Measurements from ENCODE around the gene USP3. TPM values are rescaled to one million over a fixed set of nuclear protein-coding genes. Genes with fewer than 3 reads are reported as not detected.

Gene USP3
- total and polyA plus RNA-seq, 2 of the 13 experiments (the other 11 are each of a cell fraction or from before 2014, with no cell fraction given), result 14.3 to 61.2 TPM

DNA sequence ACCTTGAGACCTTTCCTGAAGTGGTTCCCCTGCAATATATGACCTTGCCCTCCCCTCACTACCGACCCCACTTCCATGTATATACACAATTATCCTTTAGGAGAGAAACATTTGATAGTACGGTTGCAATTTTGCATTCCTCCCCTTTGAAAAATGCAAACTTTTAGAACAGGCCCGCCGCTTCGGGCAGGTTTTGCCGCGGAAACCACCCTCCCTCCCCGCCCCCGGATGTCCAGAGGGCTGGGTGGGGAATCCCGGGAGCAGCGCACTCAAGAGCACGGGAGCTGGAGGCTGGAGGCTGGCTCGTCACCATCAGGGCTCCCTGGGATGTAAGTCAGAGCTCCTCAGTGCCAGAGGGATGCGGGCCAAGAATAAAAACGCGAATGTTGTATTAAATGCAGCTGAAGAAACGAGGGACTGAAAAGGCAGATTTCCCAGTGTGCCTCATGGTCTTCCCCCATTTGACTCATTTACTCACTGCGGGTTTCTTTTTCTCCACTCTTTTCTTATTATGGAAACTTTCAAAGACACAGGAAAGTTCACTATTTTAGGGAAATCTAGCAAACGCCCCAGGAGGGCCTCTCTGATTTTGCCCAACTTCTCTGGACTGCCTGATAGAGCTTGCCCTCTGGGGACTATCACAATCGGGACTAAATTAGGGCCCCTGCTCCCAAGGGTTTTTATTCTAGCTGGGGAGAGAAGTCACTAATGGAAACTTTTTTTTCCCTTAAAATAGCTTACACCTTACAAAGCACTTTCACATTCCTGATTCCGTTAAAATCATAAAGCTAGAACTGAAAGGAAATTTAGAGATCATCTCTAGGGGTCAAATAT is 2.9 kb upstream of the USP3 start (continued):
- TF ChIP-seq, protein P1, sequence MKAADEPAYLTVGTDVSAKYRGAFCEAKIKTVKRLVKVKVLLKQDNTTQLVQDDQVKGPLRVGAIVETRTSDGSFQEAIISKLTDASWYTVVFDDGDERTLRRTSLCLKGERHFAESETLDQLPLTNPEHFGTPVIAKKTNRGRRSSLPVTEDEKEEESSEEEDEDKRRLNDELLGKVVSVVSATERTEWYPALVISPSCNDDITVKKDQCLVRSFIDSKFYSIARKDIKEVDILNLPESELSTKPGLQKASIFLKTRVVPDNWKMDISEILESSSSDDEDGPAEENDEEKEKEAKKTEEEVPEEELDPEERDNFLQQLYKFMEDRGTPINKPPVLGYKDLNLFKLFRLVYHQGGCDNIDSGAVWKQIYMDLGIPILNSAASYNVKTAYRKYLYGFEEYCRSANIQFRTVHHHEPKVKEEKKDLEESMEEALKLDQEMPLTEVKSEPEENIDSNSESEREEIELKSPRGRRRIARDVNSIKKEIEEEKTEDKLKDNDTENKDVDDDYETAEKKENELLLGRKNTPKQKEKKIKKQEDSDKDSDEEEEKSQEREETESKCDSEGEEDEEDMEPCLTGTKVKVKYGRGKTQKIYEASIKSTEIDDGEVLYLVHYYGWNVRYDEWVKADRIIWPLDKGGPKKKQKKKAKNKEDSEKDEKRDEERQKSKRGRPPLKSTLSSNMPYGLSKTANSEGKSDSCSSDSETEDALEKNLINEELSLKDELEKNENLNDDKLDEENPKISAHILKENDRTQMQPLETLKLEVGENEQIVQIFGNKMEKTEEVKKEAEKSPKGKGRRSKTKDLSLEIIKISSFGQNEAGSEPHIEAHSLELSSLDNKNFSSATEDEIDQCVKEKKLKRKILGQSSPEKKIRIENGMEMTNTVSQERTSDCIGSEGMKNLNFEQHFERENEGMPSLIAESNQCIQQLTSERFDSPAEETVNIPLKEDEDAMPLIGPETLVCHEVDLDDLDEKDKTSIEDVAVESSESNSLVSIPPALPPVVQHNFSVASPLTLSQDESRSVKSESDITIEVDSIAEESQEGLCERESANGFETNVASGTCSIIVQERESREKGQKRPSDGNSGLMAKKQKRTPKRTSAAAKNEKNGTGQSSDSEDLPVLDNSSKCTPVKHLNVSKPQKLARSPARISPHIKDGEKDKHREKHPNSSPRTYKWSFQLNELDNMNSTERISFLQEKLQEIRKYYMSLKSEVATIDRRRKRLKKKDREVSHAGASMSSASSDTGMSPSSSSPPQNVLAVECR (CRISPR knock-in tag; IDR thresholded peaks at IDR 0.05; ENCODE audit: borderline replicate concordance), result peak; percentile 44; the same call in 1 of the 2 replicates
- TF ChIP-seq JUNB (CRISPR knock-in tag; IDR thresholded peaks at IDR 0.05; ENCODE audit: borderline replicate concordance), result no peak
- no peak for TF ChIP-seq ZNF124 (CRISPR knock-in tag; IDR thresholded peaks at IDR 0.05)
- no peak for TF ChIP-seq TMF1 (CRISPR knock-in tag; IDR thresholded peaks at IDR 0.05; ENCODE audit: low read depth)
- TF ChIP-seq SPEN (CRISPR knock-in tag; IDR thresholded peaks at IDR 0.05; ENCODE audit: low read depth), result peak; percentile 58
- TF ChIP-seq PBX3 (CRISPR knock-in tag; IDR thresholded peaks at IDR 0.05; ENCODE audit: borderline replicate concordance), result no peak
- TF ChIP-seq MAX (IDR thresholded peaks at IDR 0.05), result peak; percentile 48; the same call in 1 of the 2 replicates
- TF ChIP-seq, protein P2, sequence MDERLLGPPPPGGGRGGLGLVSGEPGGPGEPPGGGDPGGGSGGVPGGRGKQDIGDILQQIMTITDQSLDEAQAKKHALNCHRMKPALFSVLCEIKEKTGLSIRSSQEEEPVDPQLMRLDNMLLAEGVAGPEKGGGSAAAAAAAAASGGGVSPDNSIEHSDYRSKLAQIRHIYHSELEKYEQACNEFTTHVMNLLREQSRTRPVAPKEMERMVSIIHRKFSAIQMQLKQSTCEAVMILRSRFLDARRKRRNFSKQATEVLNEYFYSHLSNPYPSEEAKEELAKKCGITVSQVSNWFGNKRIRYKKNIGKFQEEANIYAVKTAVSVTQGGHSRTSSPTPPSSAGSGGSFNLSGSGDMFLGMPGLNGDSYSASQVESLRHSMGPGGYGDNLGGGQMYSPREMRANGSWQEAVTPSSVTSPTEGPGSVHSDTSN (CRISPR knock-in tag; IDR thresholded peaks at IDR 0.05), result no peak
- 0 out of 2 replicates have a peak, but pooled peaks have one; percentile 33 for TF ChIP-seq SIN3A (IDR thresholded peaks at IDR 0.05; ENCODE audit: borderline replicate concordance, low read depth, low read length)
- peak; percentile 70 for TF ChIP-seq POLR2G (IDR thresholded peaks at IDR 0.05; ENCODE audit: low read depth, low read length)
- no peak for TF ChIP-seq RFX3 (CRISPR knock-in tag; IDR thresholded peaks at IDR 0.05)
- no peak for TF ChIP-seq FLYWCH1 (CRISPR knock-in tag; IDR thresholded peaks at IDR 0.05)
- TF ChIP-seq, protein P3, sequence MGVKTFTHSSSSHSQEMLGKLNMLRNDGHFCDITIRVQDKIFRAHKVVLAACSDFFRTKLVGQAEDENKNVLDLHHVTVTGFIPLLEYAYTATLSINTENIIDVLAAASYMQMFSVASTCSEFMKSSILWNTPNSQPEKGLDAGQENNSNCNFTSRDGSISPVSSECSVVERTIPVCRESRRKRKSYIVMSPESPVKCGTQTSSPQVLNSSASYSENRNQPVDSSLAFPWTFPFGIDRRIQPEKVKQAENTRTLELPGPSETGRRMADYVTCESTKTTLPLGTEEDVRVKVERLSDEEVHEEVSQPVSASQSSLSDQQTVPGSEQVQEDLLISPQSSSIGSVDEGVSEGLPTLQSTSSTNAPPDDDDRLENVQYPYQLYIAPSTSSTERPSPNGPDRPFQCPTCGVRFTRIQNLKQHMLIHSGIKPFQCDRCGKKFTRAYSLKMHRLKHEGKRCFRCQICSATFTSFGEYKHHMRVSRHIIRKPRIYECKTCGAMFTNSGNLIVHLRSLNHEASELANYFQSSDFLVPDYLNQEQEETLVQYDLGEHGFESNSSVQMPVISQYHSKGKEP (CRISPR knock-in tag; IDR thresholded peaks at IDR 0.05), result no peak
- no peak for TF ChIP-seq ZNF768 (CRISPR knock-in tag; IDR thresholded peaks at IDR 0.05)
- TF ChIP-seq, protein P4, sequence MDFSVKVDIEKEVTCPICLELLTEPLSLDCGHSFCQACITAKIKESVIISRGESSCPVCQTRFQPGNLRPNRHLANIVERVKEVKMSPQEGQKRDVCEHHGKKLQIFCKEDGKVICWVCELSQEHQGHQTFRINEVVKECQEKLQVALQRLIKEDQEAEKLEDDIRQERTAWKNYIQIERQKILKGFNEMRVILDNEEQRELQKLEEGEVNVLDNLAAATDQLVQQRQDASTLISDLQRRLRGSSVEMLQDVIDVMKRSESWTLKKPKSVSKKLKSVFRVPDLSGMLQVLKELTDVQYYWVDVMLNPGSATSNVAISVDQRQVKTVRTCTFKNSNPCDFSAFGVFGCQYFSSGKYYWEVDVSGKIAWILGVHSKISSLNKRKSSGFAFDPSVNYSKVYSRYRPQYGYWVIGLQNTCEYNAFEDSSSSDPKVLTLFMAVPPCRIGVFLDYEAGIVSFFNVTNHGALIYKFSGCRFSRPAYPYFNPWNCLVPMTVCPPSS (IDR thresholded peaks at IDR 0.05), result no peak
- 0 out of 2 replicates have a peak, but pooled peaks have one; percentile 19 for TF ChIP-seq ZNF317 (CRISPR knock-in tag; IDR thresholded peaks at IDR 0.05)
- no peak for TF ChIP-seq CENPBD1 (CRISPR knock-in tag; IDR thresholded peaks at IDR 0.05; ENCODE audit: borderline replicate concordance, low read depth)

All from HepG2 (cell line).